ENCODE data around the gene CNTN5. TPM values are rescaled to one million over a fixed set of nuclear protein-coding genes. Genes with fewer than 3 reads are reported as not detected.

Gene CNTN5
- total RNA-seq (2014; rRNA removed; shearing (Covaris generic)), result 3.6 and 4.7 TPM in 2 replicates

GRCh38 chr11:99020352-99021225, at the start of gene CNTN5:
Gene CNTN5 (plus strand): TSS chr11:99020949.

All from A375 (cell line).